Activated CD8-positive, alpha-beta T cell treated with anti-CD3 and anti-CD28 coated beads, Interleukin-2, amount 10 ng/mL, durations not matched to agents 7 days and 5 days (primary cell): Measurements from ENCODE around the gene HOXB2. TPM values are rescaled to one million over a fixed set of nuclear protein-coding genes. Genes with fewer than 3 reads are reported as not detected.

Experiments
- ATAC-seq: fragments of 150-1000 bp; cut with Tn5 transposase; one replicate; pipeline ENCODE4 v1.10.0; 2021; ENCODE audit warnings: moderate library complexity
- CTCF ChIA-PET: fragments of 350-600 bp; sonication (Branson Sonifier 250); formaldehyde crosslinking; loops from one replicate; lab custom pipeline; 2021; ENCODE audit warnings: antibody characterized with exemption; lab: Charles Lee
- POLR2A ChIA-PET: fragments of 350-600 bp; sonication (Branson Sonifier 250); formaldehyde crosslinking; loops from one replicate; lab custom pipeline; 2021; ENCODE audit warnings: antibody characterized with exemption; lab: Charles Lee
- DNase-seq: peaks from one replicate; pipeline ENCODE4 v3.0.0-alpha.2; 2020
- H3K27ac Mint-ChIP-seq: one replicate; pipeline ENCODE4 v1.8.0; 2021; ENCODE audit warnings: mild to moderate bottlenecking, mixed read lengths
- H3K27me3 Mint-ChIP-seq: one replicate; pipeline ENCODE4 v1.8.0; 2021; ENCODE audit warnings: low read depth, mixed read lengths
- H3K36me3 Mint-ChIP-seq: one replicate; pipeline ENCODE4 v1.8.0; 2021; ENCODE audit warnings: low read depth, mixed read lengths
- H3K4me1 Mint-ChIP-seq: one replicate; pipeline ENCODE4 v1.8.0; 2021; ENCODE audit warnings: low read depth, mixed read lengths
- H3K4me3 Mint-ChIP-seq: one replicate; pipeline ENCODE4 v1.8.0; 2021; ENCODE audit warnings: mild to moderate bottlenecking, mixed read lengths
- H3K9me3 Mint-ChIP-seq: one replicate; pipeline ENCODE4 v1.8.0; 2022; ENCODE audit warnings: mixed read lengths; ENCODE audit not compliant: insufficient read depth
- total RNA-seq, 2 experiments: library from RNA; stranded (reverse); gene quantifications; one replicate each; pipeline ENCODE4 v1.2.3, GENCODE V29; 2021

HOXB2 gene
- total RNA-seq, 2 experiments from 2014 or later: 15.7 to 17.7 TPM

DNA sequence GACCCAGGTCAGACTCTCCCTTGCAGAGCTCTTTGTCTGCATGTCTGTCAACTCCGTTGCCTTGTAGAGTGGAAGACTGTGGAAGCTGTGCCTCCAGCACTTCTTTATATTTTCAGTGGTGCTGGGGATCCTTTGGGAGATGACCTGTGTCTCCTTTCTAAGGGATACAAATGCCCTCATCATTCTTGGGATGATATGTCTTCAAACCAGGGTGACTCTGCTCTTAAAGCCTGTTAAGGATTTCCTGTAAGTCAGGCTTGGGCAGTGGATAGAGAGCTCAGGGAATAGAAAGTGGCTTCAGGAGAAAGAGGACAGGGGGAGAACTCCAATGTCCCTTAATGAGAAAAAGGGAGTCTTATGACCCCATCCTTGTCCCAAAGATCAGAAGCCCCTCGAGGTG is 43.6 kb upstream of the HOXB2 start:
- Mint-ChIP-seq H3K4me1 (peaks cover 48% of the 10 kb centered on the region), H3K4me3 (no peak overlapping the region), H3K9me3 (no peaks in the 10 kb centered on the region), H3K27me3 (peaks cover 75% of the 10 kb centered on the region), H3K36me3 (no peaks in the 10 kb centered on the region), H3K27ac (no peak overlapping the region)
- DNase-seq (no peak), ATAC-seq (no peak)
- ChIA-PET CTCF (interaction anchor here (0.7 to 4.1 kb wide), 15 partner anchors 10 to 508 kb away, joined by 3 to 25 read pairs (median 4); no protein-coding TSS in a partner anchor), POLR2A (interaction anchor here (0.7 to 1.2 kb wide), 3 partner anchors 44 to 135 kb away, joined by 3 read pairs; no protein-coding TSS in a partner anchor)

GRCh38 chr17:48588074-48588415 is 43.1 kb upstream of the HOXB2 start:
- H3K4me1 Mint-ChIP-seq: peaks cover 45% of the 10 kb centered on the region
- H3K27me3 Mint-ChIP-seq: peaks cover 76% of the 10 kb centered on the region
- no peak for DNase-seq
- POLR2A ChIA-PET: interaction anchor here (0.7 to 1.2 kb wide), 5 partner anchors 44 to 481 kb away, joined by 3 read pairs; partner anchors contain the start of gene SNX11
- CTCF ChIA-PET: interaction anchor here (0.7 to 4.1 kb wide), 19 partner anchors 11 to 508 kb away, joined by 3 to 25 read pairs (median 4); no protein-coding TSS in a partner anchor
- no peak for ATAC-seq
- H3K36me3 Mint-ChIP-seq: no peaks in the 10 kb centered on the region
- no peak overlapping the region for H3K27ac Mint-ChIP-seq
- no peaks in the 10 kb centered on the region for H3K9me3 Mint-ChIP-seq
- no peak overlapping the region for H3K4me3 Mint-ChIP-seq

GRCh38 chr17:48587276-48588073 is 42.6 kb upstream of the HOXB2 start:
- H3K36me3 Mint-ChIP-seq: peaks cover 2% of the 10 kb centered on the region
- no peak overlapping the region for H3K4me3 Mint-ChIP-seq
- CTCF ChIA-PET: interaction anchor here (0.7 to 4.1 kb wide), 18 partner anchors 11 to 562 kb away, joined by 3 to 25 read pairs (median 4); partner anchors contain the start of gene HOXB8
- peaks cover 77% of the 10 kb centered on the region for H3K27me3 Mint-ChIP-seq
- no peaks in the 10 kb centered on the region for H3K9me3 Mint-ChIP-seq
- peaks cover 45% of the 10 kb centered on the region for H3K4me1 Mint-ChIP-seq
- DNase-seq (no peak), ATAC-seq (no peak)
- POLR2A ChIA-PET: interaction anchor here (0.7 to 1.2 kb wide), 4 partner anchors 49 to 480 kb away, joined by 3 read pairs; partner anchors contain the start of gene SNX11
- H3K27ac Mint-ChIP-seq: no peak overlapping the region

GRCh38 chr17:48586355-48587258 is 41.7 kb upstream of the HOXB2 start:
- Mint-ChIP-seq H3K27me3 (peaks cover 77% of the 10 kb centered on the region), H3K4me1 (peaks cover 51% of the 10 kb centered on the region), H3K4me3 (peak overlapping the region; percentile 86), H3K9me3 (no peaks in the 10 kb centered on the region), H3K27ac (no peak overlapping the region), H3K36me3 (peaks cover 3% of the 10 kb centered on the region)
- peak; percentile 27 for ATAC-seq
- peak; percentile 49 for DNase-seq
- CTCF ChIA-PET: interaction anchor here (0.7 to 4.1 kb wide), 11 partner anchors 15 to 561 kb away, joined by 3 to 25 read pairs (median 5); partner anchors contain the start of gene HOXB8
- POLR2A ChIA-PET: interaction anchor here (1.2 kb wide), 1 partner anchor 50 kb away, joined by 3 read pairs; no protein-coding TSS in a partner anchor

DNA sequence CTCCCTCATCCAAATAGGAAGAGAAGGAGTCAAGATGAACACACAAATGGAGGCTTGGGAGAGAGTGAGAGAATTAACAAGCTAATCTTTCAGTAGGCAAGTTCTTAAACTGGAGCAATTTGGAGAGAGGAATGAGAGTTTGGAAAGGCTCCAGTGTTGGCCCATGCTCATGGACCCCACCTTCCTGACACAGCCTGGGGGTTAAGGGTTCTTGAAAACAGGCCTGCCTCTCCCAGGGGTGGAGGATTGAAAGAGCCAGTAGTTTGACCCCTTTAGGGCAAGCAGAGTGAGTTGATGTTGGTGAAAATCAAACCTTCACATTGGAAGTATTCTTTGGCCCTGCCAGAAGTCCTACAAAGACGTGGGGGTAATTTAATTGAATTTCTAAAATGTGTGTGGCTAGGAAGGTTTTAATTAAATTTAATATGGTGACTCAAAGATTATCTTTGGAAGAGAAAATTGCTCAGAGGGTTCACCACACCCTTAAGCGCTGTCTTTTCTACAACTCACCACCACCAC is 39.4 kb upstream of the HOXB2 start:
- Mint-ChIP-seq H3K27me3 (peaks cover 79% of the 10 kb centered on the region), H3K9me3 (no peaks in the 10 kb centered on the region), H3K4me1 (peaks cover 63% of the 10 kb centered on the region), H3K27ac (no peak overlapping the region), H3K4me3 (no peak overlapping the region), H3K36me3 (peaks cover 3% of the 10 kb centered on the region)
- ChIA-PET POLR2A (no interaction called here), CTCF (interaction anchor here (0.9 to 2.6 kb wide), 6 partner anchors 9 to 276 kb away, joined by 3 to 17 read pairs (median 5); partner anchors contain the start of gene HOXB5)
- no peak for DNase-seq
- ATAC-seq: no peak

DNA sequence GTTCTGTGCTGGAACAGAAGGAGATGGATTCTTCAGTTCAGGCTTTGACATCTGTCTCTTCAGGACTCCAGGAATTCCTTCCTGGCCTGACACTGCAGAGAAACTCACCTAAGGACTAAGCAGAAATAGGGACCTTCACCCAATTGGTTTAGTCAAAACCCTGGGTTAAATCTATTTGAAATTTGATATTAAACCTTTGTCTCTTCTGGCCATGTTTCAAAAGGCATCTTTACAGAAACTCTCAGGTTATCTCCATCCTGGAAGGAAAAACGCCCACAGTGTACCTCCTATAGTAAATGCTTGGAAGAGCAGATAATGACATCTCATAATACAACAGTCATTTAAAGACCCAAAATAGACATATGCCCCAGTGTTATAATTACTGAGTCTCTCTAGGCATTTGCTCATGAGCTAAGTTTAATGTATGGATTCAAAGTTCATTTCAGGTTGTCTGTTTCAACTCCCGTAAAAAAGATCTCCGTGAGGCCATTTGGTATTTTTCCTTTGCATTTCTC is 38.9 kb upstream of the HOXB2 start:
- Mint-ChIP-seq H3K27me3 (peaks cover 79% of the 10 kb centered on the region), H3K27ac (no peak overlapping the region), H3K9me3 (no peaks in the 10 kb centered on the region), H3K4me3 (no peak overlapping the region), H3K36me3 (peaks cover 3% of the 10 kb centered on the region), H3K4me1 (peaks cover 68% of the 10 kb centered on the region)
- ATAC-seq (no peak), DNase-seq (no peak)
- ChIA-PET CTCF (interaction anchor here (0.9 to 2.6 kb wide), 10 partner anchors 10 to 275 kb away, joined by 3 to 17 read pairs (median 4); partner anchors contain the start of gene HOXB5), POLR2A (no interaction called here)

- peaks cover 3% of the 10 kb centered on the region for H3K36me3 Mint-ChIP-seq
- peaks cover 69% of the 10 kb centered on the region for H3K4me1 Mint-ChIP-seq
- CTCF ChIA-PET: interaction anchor here (0.7 to 2.6 kb wide), 11 partner anchors 11 to 557 kb away, joined by 3 to 17 read pairs (median 3); partner anchors contain the start of gene HOXB5
- H3K27me3 Mint-ChIP-seq: peaks cover 70% of the 10 kb centered on the region
- H3K4me3 Mint-ChIP-seq: peak overlapping the region; percentile 63
- DNase-seq: no peak
- POLR2A ChIA-PET: no interaction called here
- H3K9me3 Mint-ChIP-seq: no peaks in the 10 kb centered on the region
- H3K27ac Mint-ChIP-seq: no peak overlapping the region
- no peak for ATAC-seq
Measured at GRCh38 chr17:48582750-48583069, 37.8 kb upstream of the HOXB2 start.

GRCh38 chr17:48579760-48580554 is 35.0 kb upstream of the HOXB2 start:
- peaks cover 63% of the 10 kb centered on the region for H3K4me1 Mint-ChIP-seq
- POLR2A ChIA-PET: no interaction called here
- no peak overlapping the region for H3K27ac Mint-ChIP-seq
- peaks cover 10% of the 10 kb centered on the region for H3K36me3 Mint-ChIP-seq
- ATAC-seq (no peak), DNase-seq (no peak)
- H3K27me3 Mint-ChIP-seq: peaks cover 51% of the 10 kb centered on the region
- H3K4me3 Mint-ChIP-seq: peak overlapping the region; percentile 90
- no peaks in the 10 kb centered on the region for H3K9me3 Mint-ChIP-seq
- CTCF ChIA-PET: interaction anchor here (1.0 to 1.4 kb wide), 2 partner anchors 13 to 88 kb away, joined by 6 read pairs; no protein-coding TSS in a partner anchor

GRCh38 chr17:48579471-48579759 is 34.5 kb upstream of the HOXB2 start:
- peaks cover 10% of the 10 kb centered on the region for H3K36me3 Mint-ChIP-seq
- H3K4me3 Mint-ChIP-seq: peak overlapping the region; percentile 90
- ATAC-seq (no peak), DNase-seq (no peak)
- peaks cover 51% of the 10 kb centered on the region for H3K27me3 Mint-ChIP-seq
- H3K27ac Mint-ChIP-seq: no peak overlapping the region
- no peaks in the 10 kb centered on the region for H3K9me3 Mint-ChIP-seq
- CTCF ChIA-PET: interaction anchor here (0.8 to 1.4 kb wide), 4 partner anchors 14 to 243 kb away, joined by 3 to 6 read pairs (median 4); no protein-coding TSS in a partner anchor
- POLR2A ChIA-PET: no interaction called here
- H3K4me1 Mint-ChIP-seq: peaks cover 61% of the 10 kb centered on the region

DNA sequence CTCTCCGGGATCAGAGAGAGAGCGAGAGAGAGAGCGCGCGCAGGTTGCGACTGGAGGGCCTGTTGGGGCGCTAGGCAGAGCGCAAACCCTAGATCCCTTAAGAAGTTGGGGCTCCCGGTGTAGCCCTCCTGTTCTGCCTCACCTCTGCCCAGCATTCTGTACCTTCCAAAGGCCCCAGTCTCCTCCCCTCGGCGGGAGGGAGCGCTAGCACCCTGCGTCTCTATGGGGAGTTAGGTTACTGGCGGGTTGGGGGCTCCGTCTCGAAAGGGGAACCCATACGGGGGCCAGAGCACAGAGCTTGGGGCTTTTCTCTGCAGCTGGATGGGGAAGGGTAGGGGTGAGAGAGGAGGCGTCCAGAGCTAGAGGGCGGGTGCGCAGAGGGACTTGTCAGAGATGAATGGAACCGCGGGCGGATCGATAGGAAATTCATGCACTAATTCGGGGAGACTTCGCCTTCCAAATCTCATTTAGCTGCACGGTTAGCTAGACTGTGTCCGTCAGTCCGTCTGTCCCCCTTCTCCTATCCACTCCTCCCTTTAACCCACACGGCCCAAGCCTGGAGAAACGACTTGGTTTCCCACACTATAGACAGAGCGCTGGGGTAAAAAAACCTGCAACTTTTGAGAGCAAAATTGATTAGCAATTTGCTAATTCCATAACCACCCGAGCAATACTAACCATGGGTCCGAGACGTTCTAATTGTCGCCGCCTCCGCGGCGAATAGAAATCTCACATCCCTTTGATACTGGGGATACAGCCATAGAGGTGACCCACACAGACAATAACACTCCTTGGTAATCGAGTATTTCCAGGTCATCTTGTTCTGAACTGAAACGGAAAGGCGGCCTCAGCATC is 33.9 kb upstream of the HOXB2 start:
- H3K4me3 Mint-ChIP-seq: peak overlapping the region; percentile 90
- H3K27ac Mint-ChIP-seq: peak overlapping the region; percentile 79
- peak; percentile 60 for ATAC-seq
- H3K4me1 Mint-ChIP-seq: peaks cover 61% of the 10 kb centered on the region
- ChIA-PET CTCF (interaction anchor here (0.8 to 1.4 kb wide), 4 partner anchors 14 to 242 kb away, joined by 3 to 6 read pairs (median 4); no protein-coding TSS in a partner anchor), POLR2A (no interaction called here)
- H3K27me3 Mint-ChIP-seq: peaks cover 45% of the 10 kb centered on the region
- no peak for DNase-seq
- peaks cover 10% of the 10 kb centered on the region for H3K36me3 Mint-ChIP-seq
- H3K9me3 Mint-ChIP-seq: no peaks in the 10 kb centered on the region
